NCI-H146 treated with DMSO at 0.1 percent for 48 hours (cell line): ENCODE results near the gene NUP35.

Experiments used
- DNase-seq: peaks from one replicate; lab custom pipeline; 2025; ENCODE audit not compliant: unreplicated experiment; lab: John Stamatoyannopoulos, UW

NUP35 gene, protein sequence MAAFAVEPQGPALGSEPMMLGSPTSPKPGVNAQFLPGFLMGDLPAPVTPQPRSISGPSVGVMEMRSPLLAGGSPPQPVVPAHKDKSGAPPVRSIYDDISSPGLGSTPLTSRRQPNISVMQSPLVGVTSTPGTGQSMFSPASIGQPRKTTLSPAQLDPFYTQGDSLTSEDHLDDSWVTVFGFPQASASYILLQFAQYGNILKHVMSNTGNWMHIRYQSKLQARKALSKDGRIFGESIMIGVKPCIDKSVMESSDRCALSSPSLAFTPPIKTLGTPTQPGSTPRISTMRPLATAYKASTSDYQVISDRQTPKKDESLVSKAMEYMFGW

DNA sequence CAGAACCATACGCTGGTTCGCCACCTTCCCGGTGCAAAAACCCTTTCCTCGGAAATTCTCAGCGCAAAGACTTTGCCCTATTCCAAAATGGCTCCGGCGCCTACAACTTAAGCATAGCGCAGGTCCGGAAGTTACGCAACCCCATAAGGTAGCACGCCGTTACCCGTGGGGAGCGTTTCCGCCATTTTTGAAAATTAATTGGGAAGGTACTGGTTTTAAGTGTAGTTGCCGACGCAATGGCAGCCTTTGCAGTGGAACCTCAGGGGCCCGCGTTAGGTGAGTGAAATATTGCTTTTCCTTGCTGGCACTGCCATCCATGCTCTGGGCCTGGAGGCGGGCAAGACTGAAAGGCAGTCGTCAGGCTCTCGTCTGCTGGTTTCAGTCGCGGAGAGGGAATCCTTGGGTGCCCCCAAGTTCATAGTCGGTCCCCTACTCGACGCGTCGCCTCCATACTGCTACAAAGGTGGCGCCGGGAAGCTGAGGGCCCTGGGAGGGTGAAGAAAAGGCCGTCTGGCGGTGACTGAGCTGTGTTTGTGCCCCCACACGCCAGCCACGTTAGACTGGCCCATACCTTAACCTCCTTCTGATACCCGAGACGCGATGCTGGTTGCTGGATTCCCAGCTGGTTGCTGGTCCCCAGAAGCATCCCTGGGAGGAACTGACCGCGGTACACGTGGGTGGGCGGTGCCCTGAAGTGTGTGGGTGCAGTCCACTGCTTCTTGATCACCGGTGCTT lies at the start of gene NUP35:
Gene NUP35 (plus strand): TSS at position 222 of the 735 bp plus-strand sequence. CDS start 15 bp downstream, at position 237.
- peak; percentile 79 for DNase-seq

DNA sequence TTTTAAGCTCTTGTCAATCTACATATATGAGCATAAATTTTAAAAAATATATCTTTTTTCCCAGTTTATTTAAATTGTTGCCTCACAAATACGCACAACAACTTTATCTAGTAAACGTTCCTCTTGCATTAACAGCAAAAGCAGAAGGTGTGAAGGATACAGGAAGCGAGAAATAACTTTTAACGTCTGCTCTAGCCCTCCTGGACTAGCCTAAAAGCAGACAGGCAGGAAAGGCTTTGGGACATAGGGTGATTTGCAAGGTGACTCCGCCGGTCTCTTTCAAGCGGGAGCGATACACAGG lies 46.1 kb upstream of the NUP35 start:
- DNase-seq: no peak

DNA sequence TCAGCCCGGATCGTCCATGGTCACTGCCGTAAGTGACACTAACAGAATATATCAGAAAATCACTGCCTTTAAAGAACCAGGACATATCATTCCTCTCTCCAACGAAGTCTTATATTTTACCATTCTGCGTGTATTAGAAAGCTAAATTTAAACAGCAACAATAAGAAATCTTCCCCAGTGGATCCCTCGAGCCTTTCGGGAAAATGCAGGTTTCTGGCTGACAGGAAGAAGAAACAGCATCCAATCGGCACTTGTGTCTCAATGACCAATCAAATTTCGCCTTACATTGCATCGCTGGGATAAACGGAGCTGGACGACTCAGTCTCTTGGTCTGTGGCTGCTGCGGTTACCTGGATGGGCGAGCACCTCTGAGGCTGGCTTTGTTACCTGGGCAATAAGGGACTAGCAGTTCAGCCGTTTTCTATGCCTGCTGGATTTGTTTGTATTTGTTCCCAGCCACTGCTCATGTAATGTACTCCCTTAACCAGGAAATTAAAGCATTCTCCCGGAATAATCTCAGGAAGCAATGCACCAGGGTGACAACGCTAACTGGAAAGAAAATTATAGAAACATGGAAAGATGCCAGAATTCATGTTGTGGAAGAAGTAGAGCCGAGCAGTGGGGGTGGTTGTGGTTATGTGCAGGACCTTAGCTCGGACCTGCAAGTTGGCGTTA lies 45.6 kb upstream of the NUP35 start, which contains the start of gene DUSP19:
Gene DUSP19 (plus strand): TSS at position 284 of the 675 bp plus-strand sequence. CDS start 187 bp downstream, at position 471.
- peak; percentile 90 for DNase-seq

DNA sequence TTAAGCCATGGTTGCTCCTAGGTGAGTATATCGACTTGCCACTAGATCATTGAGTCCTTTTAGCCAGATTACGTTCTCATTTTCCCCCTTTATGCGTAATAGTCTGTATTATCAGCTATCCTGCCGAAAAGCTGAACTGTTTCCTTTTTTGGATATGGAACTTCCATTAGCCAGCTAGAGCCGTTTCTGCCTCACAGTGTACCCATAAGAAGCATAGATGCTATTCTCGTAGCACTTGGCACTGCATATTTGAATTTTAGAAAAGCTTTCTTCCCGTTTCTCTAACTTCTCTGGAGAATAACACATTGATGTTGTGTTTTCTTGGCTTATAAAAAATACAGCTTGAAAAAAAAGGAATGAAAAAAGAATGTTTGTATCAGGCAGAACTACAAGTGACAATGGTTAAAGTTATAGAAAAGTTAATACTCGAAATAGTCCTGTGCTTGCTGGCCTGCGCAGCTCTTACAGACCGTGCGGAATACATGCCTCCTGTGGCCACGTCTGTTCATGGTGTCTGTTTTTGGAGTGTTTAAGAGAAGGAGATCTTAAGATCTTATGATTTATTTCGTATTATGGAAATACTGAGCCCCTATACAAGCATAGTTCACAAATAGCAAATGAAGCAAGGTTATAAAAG lies 45.0 kb upstream of the NUP35 start:
- no peak for DNase-seq

DNA sequence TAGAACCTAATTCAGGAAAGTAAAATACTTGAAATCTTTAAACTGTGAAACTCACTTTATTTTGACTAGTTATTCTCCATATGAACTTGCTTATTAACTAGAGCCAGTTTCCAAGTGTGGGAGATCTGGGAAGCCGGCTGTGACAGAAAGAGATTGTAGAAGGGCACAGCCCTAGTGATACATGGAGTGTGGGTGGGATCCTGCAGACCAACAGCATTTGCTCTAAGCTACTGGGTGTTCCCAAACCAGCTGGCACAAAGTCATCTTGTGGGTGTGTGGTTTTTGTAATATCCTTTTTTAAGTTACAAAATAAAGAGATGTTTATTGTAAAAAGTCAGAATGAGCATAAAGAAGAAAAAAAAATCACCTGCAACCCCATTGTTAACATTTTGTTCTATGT lies 42.3 kb upstream of the NUP35 start:
- no peak for DNase-seq

DNA sequence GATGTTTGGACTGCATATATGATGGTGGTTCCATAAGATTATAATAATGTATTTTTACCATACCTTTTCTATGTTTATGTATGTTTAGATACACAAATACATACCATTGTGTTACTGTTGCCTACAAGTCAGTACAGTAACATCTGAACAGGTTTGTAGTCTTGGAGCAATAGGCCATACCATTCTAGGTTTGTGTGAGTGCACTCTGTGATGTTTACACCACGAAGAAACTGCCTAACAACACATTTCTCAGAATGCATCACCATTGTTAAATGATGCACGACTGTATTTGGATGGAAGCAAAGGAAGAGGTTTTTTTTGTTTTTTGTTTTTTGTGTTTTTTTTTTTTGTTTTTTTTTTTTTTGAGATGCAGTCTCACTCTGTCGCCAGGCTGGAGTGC lies 36.2 kb upstream of the NUP35 start:
- no peak for DNase-seq

DNA sequence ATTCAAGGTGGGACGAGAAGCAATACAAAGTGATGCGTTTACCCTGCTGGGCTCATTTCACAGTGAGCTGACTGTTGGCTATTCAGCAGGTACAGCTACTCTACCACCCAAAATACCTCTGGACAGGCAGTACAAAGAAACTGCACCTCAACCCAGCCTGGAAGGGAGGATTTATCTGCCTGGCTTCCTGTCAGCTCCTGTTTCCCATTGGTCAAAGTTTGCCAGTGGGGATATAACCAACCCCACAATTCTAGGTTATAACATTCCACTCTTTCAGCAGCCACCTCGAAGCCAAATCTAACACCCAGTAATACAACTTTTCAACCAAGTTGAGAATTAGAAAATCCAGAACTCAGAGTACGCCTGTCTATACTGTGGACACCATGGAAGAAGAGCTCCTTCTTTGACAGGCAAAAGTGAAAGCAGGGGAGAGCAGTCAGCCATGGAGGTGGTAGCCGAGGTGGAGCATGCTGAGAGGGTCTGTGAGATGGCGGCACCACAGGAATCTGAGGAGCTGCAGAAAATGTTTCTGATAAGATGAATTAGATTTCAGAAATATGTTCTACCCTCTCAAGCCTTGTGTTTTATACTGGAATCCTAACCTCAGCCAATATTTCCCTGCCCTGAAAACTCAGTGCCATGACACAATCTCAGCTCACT lies 34.9 kb upstream of the NUP35 start:
- no peak for DNase-seq

DNA sequence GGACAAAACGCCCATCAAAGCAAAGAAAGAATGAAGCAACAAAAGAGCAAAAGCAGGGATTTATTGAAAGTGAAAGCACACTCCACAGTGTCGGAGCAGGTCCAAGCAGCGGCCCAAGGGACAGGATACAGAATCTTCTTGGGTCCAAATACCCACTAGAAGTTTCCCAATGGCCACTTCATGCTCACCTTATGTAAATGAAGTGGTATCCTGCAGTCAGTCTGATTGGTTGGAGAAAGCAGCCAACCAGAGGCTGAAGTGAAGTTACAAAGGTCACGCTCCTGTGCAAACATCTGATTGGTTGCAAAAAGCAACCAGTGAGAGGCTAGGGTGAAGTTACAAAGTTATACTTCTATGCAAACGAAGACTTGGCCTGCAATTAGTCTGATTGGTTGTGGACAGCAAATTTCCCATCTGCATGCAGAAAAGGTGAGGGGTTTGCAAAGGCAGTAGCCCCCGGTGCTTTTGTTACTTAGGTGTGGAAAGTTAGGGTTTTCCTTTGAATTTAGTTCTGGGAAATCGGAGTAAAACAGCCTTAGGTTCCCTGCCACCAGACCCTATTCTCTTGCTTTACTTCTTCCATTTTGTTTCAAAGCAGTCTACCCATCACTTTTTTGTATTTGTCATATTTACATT lies 32.8 kb upstream of the NUP35 start:
- no peak for DNase-seq

DNA sequence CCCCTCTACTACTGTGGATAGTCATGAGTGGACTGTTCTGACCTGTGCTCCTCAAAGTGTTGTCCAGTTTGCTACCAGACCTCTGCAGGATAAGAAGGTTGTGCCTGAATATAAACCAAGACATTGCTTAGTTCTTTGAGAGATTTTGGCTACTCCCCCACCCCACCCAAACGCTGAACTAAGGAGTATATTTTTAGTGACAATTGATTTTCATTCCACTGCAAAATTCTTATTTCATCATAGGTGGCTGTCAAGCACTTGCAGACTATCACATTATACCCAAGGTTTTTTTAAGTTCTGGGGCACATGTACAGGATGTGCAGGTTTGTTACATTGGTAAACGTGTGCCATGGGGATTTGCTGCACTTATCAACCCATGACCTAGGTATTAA lies 32.3 kb upstream of the NUP35 start:
- no peak for DNase-seq

DNA sequence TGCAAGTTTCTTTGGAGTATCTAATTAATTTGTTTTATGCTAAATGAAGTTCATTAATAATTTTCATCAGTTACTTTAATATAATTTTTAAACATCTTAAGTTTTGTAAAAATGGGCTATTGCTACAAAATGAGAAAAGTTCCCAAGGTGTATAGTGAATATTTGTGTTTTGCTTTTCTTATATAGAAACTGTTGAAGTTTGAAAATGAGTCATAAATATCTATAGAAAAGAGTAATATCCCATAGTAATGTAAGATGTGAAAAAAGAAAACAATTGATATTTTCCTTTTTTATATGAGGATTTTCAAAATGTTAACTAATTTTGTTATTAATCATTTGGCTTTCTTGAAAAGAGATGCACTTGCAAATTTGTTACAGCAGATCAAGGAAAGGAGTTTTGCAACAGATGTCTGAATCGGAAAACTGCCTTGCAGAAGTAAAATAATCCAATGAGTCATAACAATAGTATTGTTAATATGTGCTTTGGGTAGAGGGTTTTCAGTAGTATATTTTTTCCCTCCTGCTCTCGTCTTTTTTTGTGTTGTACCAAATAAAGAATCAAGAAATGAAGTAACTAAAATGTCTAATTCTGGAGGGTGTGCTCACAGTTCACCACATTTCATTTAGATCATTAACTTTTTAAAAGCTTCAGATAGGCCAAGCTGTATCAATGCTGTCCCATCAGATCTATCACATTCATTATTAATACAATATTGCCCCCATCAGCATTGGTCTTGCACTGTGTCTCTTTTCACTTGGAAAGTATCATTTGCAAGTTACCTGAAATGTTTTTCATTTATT lies 30.2 kb upstream of the NUP35 start:
- DNase-seq: no peak

DNA sequence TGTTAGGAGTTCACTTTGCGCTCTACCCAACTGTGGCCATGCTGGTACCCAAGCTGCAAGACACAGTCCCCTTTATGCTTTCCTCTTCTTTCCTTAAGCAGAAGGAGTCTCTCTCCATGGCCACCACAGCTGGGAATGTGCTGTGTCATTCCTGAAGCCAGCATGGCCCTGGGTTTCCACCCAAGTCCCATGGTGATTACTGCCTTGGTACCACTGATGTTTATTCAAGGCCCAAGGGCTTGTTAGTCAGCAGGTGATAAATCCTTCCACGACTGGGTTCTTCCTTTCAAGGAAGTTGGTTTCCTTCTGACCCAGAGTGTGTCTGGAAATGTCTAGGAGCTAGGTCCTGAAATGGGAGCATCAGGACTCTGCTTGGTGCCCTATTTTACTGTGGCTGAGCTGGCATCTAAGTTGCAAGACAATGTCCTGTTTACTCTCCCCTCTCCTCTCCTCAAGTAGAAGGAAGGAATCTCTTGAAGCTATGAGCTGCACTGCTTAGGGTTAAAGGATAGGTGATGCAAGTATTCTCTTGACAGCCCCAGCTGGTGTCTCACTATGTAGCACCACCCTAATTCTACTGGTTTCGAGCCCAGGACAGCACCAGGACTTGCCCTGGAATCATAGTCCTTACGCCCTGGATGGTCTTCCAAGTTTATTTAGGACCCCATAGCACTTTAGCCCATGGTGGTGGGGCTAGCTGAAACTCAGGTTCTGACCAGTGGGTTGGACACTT lies 18.7 kb upstream of the NUP35 start:
- no peak for DNase-seq

DNA sequence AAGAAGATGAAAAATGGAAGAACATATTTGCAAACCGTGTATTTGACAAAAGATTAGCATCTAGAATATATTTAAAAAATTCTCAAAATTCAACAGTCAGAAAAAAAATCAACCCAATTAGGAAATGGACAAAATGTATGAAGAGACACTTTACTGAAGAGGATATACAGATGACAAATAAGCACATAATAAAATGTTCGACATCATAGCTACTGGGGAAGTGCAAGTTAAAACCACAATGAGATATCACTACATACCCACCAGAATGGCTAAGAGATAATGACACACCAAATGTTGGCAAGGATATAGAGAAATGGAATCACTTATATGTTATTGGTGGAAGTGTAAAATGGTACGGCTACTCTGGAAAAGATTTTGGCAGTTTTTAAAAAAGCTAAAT lies 11.7 kb upstream of the NUP35 start:
- no peak for DNase-seq

DNA sequence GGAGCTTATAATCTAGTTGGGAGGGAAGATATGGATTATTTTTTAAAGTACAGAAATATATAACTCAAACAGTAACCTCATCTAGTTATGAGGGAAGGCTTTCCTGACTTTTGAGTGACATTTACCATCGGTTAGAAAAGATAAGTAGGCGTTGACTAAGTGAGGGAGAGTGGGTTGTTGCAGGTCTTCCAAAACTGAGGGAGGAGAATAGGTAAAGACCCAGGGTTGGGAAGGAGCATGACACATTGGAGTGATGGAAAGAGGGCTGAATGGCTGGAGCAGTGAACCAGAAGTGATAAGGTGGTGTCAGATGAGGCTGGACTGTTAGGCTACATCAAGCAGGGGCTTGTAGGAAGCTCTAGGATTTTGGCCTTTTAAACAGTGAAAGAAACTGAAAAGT lies 10.6 kb upstream of the NUP35 start:
- DNase-seq: no peak

DNA sequence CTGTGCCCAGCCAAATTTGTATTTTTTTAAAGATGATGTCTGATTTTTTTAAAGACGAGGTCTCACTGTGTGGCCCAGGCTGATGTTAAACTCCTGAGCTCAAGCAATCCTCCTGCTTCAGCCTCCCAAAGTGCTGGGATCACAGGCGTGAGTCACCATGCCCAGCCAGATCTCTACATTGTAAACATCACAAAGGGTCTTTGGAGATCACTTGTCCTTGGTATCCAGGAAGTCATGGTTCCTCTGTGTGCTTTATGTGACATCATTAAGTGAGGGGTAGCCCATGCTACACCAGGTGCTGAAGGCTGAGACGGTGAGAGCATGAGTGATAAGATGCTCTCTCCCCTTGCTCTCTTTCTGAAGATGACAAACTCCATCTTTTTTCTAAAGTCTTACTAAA lies 7.0 kb upstream of the NUP35 start:
- DNase-seq: no peak

DNA sequence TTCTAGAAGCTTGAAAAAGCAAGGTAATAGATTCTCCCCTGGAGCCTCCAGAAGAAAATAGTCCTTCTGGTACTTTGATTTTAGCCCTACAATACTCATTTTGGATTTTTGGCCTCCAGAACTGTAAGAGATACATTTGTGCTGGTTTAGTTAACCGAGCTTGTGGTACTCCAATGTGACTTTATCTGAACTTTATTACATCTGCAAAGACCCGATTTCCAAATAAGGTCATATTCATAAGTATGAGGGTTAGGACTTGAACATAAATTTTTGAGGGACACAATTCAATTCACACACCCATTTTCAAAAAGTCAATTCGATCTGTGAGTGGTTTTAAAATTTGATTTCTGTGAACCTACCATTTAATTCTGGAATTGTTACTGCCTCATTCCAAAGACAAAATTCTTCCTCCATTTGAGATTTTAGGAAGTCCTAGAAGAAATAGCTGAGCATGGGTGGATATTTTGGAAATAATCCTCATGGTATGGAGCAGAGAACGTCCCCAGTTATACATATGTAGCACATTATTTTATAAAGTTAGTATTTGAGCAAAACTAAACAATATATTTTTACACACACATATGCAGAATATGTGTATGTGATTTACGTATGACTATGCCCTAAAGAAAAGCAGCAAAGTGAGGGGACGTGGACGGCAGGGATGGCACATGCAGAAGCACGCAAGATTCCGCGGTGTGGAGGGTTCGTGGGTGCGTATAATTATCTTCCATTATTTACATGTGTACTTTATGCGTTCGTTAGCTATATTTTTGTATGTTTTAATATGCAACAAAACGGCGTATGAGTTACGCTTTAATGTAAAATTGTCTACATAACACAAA lies 905 bp upstream of the NUP35 start:
- no peak for DNase-seq

DNA sequence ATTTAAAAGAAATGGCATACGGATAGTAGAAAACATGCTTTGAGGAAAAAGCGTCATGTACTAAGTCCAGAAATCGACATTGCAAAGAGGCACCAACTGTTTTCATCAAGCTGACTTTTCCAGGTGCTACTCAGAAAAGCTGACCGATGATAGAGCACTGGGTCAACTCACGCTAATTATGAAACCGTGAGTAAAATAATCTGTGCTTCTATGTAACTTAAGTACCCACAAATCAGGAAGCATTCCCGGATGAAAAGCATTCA lies 353 bp upstream of the NUP35 start:
- DNase-seq: peak; percentile 79

DNA sequence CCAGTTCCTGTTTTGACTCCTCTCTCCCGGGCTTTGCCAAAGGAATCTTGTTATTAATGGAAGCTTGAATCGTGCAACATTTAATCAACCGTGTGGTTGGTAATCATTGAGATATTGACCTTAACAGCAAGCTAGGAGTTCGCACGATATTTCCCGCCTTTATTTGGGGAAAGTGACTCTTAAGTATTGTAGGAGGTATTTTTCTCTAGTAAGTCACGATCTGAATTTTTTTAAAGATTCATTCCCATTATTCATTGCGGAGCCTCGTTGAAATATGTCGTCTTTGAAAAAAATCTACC lies 663 bp downstream of the NUP35 start:
- DNase-seq: no peak

DNA sequence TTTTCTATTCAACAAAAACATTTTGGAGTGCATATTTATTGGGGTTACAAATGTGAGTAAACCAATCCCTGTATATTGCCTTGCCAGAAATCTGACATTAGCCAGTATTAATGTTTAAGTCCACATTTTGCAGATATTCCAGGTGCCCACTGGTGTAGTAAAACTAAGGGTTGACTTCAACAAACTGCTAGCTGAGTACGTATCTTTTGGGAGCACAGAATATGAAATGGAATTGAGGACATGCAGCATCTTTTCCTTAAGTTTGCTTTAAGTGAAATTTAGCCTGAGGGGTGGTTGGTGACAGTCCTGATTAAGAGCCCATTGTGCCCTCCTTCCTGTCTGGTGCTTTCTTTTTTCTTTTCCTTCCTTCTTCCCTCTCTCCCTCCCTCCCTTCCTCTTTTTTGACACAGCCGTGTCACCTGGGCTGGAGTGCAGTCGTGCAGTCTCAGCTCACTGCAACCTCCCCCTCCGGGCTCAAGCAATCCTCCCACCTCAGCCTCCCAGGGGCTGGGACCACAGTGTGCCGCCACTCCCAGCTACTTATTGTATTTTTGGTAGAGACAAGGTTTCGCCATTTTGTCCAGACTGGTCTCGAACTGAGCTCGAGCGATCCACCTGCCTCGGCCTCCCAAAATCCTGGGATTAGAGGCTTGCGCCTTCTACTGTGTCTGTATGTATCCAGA lies 1.6 kb downstream of the NUP35 start:
- DNase-seq: peak; percentile 3
